Mucosa of descending colon (tissue), 3 donors: ENCODE results near the gene SOS1. TPM values are rescaled to one million over a fixed set of nuclear protein-coding genes. Genes with fewer than 3 reads are reported as not detected.
A peak's percentile ranks its signal among the peaks of the same experiment; 100 is the strongest.

Source experiments
- ATAC-seq: fragments of 200-7000 bp; cut with Tn5 transposase; one replicate; pipeline ENCODE4 v1.9.1; 2020; ENCODE audit warnings: mild to moderate bottlenecking, moderate library complexity
- DNase-seq, 3 donors: peaks; one replicate each; pipeline ENCODE4 v3.0.0-alpha.2; 2020
- H3K36me3 ChIP-seq: fragments of 200-600 bp; one replicate; pipeline ENCODE4 v1.8.0; 2021; ENCODE audit warnings: low read depth, mild to moderate bottlenecking
- H3K4me1 ChIP-seq: fragments of 200-600 bp; one replicate; pipeline ENCODE4 v1.8.0; 2021; ENCODE audit warnings: low read depth, mild to moderate bottlenecking
- H3K4me3 ChIP-seq: fragments of 200-600 bp; one replicate; pipeline ENCODE4 v1.8.0; 2021; ENCODE audit warnings: mild to moderate bottlenecking
- H3K9me3 ChIP-seq: fragments of 200-600 bp; one replicate; pipeline ENCODE4 v1.8.0; 2021; ENCODE audit warnings: mild to moderate bottlenecking
- CTCF ChIP-seq: fragments of 200-600 bp; IDR thresholded peaks from one replicate; pipeline ENCODE4 v1.8.0; 2022; ENCODE audit warnings: antibody characterized with exemption, mild to moderate bottlenecking
- intact Hi-C, 2 donors: fragments of 100-400 bp; cut with DNase I in 1 of 2; cut with micrococcal nuclease in 1 of 2; formaldehyde crosslinking; loops; one replicate each; pipeline versions ENCODE4 v1.11.0 to v1.11.1; 2022; cut with DNase I, micrococcal nuclease
- long read RNA-seq, 2 donors: library from polyadenylated mRNA; unstranded; transcript quantifications; one replicate each; pipeline ENCODE4 v2.0.0, GENCODE V29; 2019 to 2021
- total RNA-seq, 3 donors: library from RNA; stranded (reverse); fragmentation: NEBNext Ultra II Directional in 2 of 3; extraction: Animal tissue kit (Norgen Biotek cat#: 25700) in 2 of 3; gene quantifications; one replicate each; pipeline versions ENCODE4 v1.2.1 to v1.2.4, GENCODE V29; 2021 to 2023
- donor health status: DM: no; HTN: no; CAD: no; lungs with moderate emphysema.
- donor health status: DM: no; HTN: no; CAD: no.
- donor health status: DM: no; HTN: yes; CAD: no.

Gene SOS1
- total RNA-seq: 10 to 100 TPM; 38.8 to 44.2 (median 39.8) TPM
- long read RNA-seq, donor 1, partial matches to known transcripts: 6 of 11 reads
- long read RNA-seq, donor 1, other reads (novel, unspliced or antisense): 5 of 11 reads
- long read RNA-seq, donor 2, partial matches to known transcripts: 1 of 2 reads
- long read RNA-seq, donor 2, other reads (novel, unspliced or antisense): 1 of 2 reads

DNA sequence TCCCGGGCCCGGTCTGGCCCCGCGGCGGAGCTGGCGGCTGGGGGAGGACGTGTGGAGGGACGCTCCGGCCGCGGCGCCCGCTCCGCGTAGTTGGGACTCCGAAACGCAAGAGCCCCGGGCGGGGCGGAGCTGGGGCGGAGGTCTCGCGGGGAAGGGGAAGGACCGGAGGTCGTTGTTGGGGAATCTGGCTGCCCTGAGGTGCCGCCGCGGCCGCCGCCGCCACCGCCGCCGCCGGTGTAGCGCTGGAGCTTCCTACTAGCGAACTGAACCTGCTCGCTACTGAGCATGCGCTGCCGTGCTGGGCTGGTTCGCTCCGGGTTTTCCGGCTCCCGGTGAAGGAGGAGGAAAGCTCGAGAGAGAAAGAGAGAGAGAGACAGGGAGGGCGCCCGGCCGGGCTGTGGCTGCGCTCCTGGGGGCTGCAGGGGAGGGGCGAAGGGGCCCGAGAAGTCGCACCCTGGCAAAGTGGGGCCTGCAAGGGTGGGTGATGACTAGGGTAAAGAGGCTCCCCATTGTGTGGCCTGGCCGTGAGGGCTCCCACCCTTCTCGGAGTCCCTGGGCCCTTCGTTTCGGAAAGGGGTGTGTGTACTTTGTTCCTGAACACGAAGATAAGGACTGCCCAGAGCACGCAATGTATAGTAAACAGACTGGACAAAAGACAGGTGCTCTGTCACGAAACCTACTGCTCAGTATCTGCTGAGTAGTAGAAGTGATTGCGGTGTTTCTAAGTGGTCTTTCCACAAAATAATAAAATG lies at the start of gene SOS1:
TSS of gene SOS1 (minus strand) at position 281 of the 752 bp plus-strand sequence. CDS start 629 bp downstream, outside the sequence.
- TF ChIP-seq CTCF: no peak
- peak; percentile 81 for ATAC-seq
- Histone ChIP-seq H3K4me1 (peaks cover 34% of the 10 kb centered on the region), H3K36me3 (no peaks in the 10 kb centered on the region), H3K9me3 (no peaks in the 10 kb centered on the region), H3K4me3 (peak within 1 kb of the TSS; percentile 70)
- DNase-seq: peak; percentile 97 to 98 (median 97)
- intact Hi-C loops: no loop called here

DNA sequence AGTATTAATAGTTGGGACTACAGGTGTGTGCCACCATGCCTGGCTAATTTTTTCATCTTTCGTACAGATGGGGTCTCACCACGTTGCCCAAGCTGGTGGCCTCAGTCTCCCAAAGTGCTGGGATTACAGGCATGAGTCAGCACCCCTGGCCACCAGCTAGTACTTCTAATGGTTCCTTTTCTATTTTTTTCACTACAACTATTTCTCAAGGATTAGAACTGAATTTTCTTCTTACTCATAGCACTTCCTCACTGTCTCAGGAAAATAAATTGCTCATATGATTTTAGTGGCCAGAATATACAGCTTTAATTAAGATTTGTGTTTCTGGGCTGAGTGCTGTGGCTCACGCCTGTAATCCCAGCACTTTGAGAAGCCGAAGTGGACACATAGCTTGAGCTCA lies 43.2 kb upstream of the SOS1 start:
- no peak for ATAC-seq
- Histone ChIP-seq H3K36me3 (no peaks in the 10 kb centered on the region), H3K4me3 (no peak overlapping the region), H3K9me3 (no peaks in the 10 kb centered on the region), H3K4me1 (no peaks in the 10 kb centered on the region)
- intact Hi-C loops: no loop called here
- no peak for TF ChIP-seq CTCF
- no peak for DNase-seq

DNA sequence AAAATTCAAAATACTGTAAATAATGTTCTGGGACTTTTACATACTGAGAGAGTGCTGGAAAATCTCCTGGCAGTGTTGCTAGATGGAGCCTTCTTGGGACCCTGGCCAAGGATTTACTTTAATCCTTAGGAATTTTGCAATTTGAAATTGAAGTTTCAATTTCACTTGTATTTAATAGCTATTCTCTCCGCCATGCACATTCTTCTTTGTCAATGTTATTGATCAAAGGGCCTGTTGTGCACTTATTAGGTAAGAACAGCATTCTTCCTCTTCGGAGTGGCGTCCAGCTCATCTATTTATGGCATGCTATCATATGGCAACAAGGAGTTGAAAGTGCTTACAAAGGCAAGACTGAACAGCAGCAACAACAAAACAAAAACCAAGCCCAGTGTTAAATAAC lies 40.1 kb upstream of the SOS1 start:
- Histone ChIP-seq H3K36me3 (no peaks in the 10 kb centered on the region), H3K9me3 (no peaks in the 10 kb centered on the region), H3K4me1 (no peaks in the 10 kb centered on the region), H3K4me3 (no peak overlapping the region)
- intact Hi-C loops: no loop called here
- DNase-seq: no peak
- ATAC-seq: no peak
- no peak for TF ChIP-seq CTCF

- Histone ChIP-seq H3K9me3 (no peaks in the 10 kb centered on the region), H3K4me1 (no peaks in the 10 kb centered on the region), H3K36me3 (no peaks in the 10 kb centered on the region), H3K4me3 (no peak overlapping the region)
- DNase-seq: no peak
- ATAC-seq: no peak
- TF ChIP-seq CTCF: no peak
- intact Hi-C loops: no loop called here
Observed at GRCh38 chr2:39159283-39159682, 38.4 kb upstream of the SOS1 start.

DNA sequence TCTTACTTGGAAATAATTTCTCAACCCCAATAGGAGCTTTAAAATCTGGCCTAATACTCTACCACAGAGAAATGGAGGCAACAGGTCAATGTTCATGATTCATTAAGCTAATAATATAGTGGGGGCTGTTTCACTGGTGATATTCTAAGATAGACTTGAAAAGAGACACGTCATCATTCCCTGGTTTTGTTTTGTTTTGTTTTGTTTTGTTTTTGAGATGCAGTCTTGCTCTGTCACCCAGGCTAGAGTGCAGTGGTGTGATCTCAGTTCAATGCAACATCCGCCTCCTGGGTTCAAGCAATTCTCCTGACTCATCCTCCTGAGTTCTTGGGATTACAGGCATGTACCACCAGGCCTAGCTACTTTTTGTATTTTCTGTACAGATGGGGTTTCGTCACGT lies 37.5 kb upstream of the SOS1 start:
- no peak overlapping the region for H3K4me3 ChIP-seq
- DNase-seq (no peak), ATAC-seq (no peak)
- TF ChIP-seq CTCF: no peak
- H3K36me3 ChIP-seq: no peaks in the 10 kb centered on the region
- intact Hi-C loops: no loop called here
- no peaks in the 10 kb centered on the region for H3K4me1 ChIP-seq
- no peaks in the 10 kb centered on the region for H3K9me3 ChIP-seq
